Measurements from ENCODE around the gene ANKS1B.

DNA sequence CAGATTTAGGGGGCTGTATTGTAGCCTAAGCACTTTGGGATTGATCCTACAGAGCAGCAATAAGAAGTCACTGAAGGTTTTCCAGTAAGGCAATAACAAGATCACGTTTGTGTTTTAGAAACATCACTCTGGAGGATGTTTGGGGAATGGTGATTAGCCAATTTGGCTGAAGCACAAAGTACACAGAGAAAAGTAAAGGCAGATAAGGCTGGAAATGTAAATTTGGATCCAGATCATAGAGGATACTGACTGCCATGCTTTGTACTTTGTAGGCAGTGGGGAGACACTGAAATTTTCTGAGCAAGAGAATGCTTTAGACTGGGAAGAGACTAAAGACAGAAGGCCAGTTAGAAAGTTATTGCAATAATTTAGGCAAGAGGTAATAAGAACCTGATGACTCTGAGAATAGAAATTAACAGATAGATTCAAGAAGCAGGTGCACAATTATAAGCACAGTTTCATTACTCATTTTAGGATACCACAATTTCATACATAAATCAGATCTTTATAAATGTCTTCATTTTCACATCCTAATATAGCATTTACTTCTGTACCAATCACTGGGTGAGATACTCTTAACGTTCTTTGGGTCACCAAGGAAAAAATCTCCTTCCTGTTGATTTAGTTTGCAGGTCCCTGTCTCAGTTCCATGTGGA is 651.7 kb downstream of the ANKS1B start:
- TF ChIP-seq JUND (IDR thresholded peaks at IDR 0.05): no peak
- TF ChIP-seq, protein P1, sequence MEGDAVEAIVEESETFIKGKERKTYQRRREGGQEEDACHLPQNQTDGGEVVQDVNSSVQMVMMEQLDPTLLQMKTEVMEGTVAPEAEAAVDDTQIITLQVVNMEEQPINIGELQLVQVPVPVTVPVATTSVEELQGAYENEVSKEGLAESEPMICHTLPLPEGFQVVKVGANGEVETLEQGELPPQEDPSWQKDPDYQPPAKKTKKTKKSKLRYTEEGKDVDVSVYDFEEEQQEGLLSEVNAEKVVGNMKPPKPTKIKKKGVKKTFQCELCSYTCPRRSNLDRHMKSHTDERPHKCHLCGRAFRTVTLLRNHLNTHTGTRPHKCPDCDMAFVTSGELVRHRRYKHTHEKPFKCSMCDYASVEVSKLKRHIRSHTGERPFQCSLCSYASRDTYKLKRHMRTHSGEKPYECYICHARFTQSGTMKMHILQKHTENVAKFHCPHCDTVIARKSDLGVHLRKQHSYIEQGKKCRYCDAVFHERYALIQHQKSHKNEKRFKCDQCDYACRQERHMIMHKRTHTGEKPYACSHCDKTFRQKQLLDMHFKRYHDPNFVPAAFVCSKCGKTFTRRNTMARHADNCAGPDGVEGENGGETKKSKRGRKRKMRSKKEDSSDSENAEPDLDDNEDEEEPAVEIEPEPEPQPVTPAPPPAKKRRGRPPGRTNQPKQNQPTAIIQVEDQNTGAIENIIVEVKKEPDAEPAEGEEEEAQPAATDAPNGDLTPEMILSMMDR (IDR thresholded peaks at IDR 0.05 in 2 of 3, conservative IDR thresholded peaks at IDR 0.05 in 1 of 3; ENCODE audit: borderline replicate concordance in 1 of 3, insufficient read depth in 1 of 3, low read depth in 2 of 3, low read length in 2 of 3): no peak
- no peak for TF ChIP-seq EZH2 (IDR thresholded peaks at IDR 0.05)
- TF ChIP-seq SP1 (IDR thresholded peaks at IDR 0.05; ENCODE audit: low read depth): no peak
- TF ChIP-seq, protein P2, sequence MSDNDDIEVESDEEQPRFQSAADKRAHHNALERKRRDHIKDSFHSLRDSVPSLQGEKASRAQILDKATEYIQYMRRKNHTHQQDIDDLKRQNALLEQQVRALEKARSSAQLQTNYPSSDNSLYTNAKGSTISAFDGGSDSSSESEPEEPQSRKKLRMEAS (IDR thresholded peaks at IDR 0.05): no peak
- TF ChIP-seq POLR2A (IDR thresholded peaks at IDR 0.05; ENCODE audit: borderline replicate concordance, extremely low read depth, insufficient read depth, insufficient read length): no peak
- TF ChIP-seq EGR1 (IDR thresholded peaks at IDR 0.05; ENCODE audit: low read depth): no peak
- TF ChIP-seq, protein P3, sequence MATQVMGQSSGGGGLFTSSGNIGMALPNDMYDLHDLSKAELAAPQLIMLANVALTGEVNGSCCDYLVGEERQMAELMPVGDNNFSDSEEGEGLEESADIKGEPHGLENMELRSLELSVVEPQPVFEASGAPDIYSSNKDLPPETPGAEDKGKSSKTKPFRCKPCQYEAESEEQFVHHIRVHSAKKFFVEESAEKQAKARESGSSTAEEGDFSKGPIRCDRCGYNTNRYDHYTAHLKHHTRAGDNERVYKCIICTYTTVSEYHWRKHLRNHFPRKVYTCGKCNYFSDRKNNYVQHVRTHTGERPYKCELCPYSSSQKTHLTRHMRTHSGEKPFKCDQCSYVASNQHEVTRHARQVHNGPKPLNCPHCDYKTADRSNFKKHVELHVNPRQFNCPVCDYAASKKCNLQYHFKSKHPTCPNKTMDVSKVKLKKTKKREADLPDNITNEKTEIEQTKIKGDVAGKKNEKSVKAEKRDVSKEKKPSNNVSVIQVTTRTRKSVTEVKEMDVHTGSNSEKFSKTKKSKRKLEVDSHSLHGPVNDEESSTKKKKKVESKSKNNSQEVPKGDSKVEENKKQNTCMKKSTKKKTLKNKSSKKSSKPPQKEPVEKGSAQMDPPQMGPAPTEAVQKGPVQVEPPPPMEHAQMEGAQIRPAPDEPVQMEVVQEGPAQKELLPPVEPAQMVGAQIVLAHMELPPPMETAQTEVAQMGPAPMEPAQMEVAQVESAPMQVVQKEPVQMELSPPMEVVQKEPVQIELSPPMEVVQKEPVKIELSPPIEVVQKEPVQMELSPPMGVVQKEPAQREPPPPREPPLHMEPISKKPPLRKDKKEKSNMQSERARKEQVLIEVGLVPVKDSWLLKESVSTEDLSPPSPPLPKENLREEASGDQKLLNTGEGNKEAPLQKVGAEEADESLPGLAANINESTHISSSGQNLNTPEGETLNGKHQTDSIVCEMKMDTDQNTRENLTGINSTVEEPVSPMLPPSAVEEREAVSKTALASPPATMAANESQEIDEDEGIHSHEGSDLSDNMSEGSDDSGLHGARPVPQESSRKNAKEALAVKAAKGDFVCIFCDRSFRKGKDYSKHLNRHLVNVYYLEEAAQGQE (IDR thresholded peaks at IDR 0.05; ENCODE audit: low read depth): no peak

Data from HCT116 (cell line).